DMS 273 treated with DMSO at 0.1 percent for 48 hours (cell line): ENCODE data around the gene PDGFB.

Experiments
- DNase-seq: peaks from one replicate; lab custom pipeline; 2025; lab: John Stamatoyannopoulos, UW

The PDGFB gene

DNA sequence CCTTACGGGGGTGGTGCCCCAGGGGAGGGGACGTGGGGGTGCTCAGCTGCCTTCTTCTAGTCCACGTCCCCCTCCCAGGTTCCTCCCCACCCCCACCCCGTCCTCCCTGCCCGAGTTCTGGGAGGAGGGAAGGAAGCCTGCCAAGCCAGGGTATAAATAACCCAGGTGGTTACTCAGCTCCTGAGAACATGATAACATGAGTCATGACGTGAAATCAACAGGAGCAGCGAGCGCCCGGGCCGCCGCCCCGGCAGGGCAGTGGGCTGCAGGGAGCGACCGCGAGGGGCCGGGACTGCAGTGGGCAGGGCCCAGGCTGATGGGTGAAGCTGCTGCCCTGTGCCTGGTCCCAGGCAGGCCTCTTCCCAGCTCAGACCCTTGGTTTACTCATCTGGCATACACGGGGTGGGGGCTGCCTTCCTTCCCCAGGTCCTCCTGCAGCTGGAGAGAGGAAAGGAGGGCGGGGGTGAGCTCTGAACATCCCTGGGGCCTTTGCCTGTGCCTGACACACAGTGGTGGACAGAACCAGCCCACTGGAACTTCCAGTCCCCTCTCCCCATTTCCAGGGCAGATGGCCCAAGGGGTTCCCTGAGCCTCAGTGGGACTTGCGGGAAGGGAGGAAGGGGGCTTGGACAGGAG is 8.8 kb upstream of the PDGFB start:
- no peak for DNase-seq

DNA sequence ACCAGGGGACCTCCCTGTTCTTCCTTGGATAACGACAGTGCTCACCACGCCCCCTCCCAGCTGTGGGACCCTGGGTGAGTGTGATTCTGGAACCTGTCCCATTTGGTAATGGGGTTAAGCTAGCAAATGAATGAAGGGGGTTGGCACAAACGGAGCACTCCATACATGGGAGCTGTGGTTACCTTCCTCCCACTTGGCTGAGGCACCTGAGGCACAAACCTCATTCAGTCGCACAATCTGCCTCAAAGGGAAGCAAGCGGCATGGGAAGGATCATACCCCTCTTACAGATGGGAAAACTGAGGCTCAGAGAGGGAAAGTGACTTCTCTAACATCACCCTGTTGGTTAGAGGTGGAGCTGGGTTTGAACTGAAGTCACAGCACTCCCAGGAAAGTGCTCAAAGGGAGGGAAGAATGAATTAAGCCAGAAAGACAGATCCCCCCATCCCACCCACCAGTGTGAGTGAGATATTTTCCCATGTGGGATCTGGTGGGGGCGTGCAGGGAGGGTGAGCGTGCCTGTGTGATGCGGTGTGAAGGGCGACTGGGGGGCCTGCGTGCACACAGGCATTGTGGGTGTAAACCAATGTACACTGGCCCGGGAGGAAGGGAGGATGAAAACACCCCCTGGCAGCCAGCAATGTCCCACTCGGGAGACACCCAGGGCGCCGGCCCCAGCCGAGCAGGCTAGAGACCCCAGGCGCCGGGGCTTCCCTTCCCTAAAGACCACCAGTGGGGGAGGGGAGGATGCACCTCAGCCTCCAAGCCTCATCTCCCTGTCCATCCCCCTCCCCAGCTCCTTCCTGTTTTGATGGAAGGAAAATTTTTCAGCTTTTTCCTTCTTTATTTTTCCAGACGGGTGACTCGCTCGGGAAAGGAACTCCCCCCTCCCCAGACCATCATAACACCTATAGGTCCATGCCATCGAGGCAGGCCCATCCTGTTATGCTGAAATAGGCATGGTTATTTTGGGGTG is 8.0 kb upstream of the PDGFB start:
- DNase-seq = no peak

DNA sequence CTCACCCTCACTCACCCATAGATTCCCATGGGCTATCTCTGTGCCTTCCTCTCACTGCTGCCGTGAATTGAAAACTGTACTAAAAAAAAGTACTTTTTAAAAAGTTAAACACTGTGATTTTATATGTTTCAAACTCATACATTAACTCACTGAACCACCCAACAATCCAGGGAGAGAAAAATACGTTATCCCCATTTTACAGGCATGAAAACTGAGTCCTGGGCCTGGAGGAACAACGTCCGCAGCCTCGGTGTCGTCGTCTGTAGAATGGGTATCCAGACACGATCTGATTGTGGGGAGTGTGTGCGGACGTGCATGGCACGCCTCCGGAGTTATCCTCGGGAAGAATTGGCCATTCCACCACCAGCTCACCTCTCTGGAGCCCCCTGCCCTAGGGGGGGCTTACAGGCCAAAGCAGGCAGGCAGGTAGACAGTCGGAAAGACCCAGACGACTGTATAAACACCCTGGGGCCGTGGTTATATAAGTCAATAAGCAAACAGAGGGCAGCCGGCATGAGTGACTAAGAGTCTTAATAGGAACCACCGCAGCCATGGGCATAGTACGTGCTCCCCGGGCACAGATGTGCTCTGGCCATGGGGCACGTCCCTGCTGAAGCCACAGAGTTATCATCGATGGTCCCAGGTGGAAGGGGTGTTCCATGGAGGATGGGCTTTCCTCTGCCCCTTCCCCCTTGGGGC is 7.1 kb upstream of the PDGFB start:
- no peak for DNase-seq

DNA sequence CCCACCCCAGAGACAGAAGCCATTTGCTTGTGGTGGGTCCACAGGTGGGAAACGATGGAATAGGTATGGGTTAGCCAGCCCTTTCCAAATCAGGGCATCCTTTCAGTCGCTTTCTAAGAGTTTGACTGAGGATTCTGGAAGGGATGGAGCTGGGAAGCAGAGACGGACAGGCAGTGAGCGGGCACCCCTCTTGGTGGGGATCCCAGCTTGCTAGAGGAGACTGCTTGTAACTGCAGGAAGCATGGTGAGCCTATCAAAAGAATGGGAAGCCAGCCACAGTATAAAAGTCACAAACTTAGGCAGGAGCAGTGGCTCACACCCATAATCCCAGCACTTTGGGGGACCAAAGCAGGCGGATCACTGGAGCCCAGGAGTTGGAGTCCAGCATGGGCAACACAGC is 6.1 kb upstream of the PDGFB start:
- DNase-seq = no peak

- DNase-seq = no peak
Measured at GRCh38 chr22:39250131-39250530, 5.3 kb upstream of the PDGFB start.

- DNase-seq = no peak
Measured at GRCh38 chr22:39249086-39249704, 4.4 kb upstream of the PDGFB start.

GRCh38 chr22:39248254-39248653 is 3.5 kb upstream of the PDGFB start:
- DNase-seq = no peak

- DNase-seq = no peak
Measured at GRCh38 chr22:39247361-39247760, 2.6 kb upstream of the PDGFB start.

GRCh38 chr22:39246690-39247332 is 2.0 kb upstream of the PDGFB start:
- no peak for DNase-seq

GRCh38 chr22:39246217-39246616 is 1.4 kb upstream of the PDGFB start:
- DNase-seq = no peak

DNA sequence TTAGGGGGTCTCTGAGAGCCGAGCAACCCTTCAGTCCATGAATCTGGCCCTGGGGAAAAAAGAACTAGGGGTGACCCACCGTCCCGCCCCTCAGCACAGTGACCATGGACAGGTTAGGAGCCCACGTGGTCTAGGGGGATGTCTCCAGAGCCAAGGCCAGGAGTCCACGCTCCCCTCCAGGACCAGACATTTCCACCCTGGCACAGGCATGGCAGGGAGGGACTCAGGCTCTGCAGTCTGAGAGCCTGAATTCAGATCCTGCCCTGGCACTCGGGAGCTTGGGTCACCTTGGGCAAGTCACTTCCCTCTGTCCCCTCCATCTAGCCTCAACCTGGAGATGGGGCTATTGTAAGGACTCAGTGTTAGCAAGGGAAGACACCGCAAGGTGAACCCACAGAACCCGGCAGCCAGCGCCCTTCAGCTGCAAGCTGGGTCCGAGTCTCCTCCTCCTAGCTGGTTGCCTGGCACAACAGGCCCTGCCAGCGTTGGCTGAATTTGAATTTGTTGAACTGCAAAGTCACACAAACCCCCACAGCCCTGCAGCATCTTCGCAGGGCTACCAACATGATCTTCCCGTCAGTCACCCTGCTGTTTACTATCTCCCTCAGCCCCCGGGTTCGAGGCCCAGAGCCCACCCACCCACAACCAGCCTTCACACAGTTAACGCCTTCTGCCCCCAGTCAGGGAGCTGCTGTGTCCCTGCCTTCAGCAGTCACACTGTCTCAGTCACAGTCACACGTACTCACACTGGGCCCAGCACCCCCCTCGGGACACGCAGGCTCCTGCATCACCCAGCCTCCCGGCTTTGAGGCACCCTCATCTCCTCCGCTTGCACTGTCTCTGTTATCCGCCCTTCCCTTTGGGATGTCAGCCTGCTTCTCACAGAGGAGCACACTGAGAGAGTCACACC is 603 bp upstream of the PDGFB start:
- DNase-seq = no peak

- DNase-seq = no peak
Measured at GRCh38 chr22:39244136-39244495, 666 bp downstream of the PDGFB start.

- no peak for DNase-seq
Measured at GRCh38 chr22:39243439-39244135, 1.2 kb downstream of the PDGFB start.

DNA sequence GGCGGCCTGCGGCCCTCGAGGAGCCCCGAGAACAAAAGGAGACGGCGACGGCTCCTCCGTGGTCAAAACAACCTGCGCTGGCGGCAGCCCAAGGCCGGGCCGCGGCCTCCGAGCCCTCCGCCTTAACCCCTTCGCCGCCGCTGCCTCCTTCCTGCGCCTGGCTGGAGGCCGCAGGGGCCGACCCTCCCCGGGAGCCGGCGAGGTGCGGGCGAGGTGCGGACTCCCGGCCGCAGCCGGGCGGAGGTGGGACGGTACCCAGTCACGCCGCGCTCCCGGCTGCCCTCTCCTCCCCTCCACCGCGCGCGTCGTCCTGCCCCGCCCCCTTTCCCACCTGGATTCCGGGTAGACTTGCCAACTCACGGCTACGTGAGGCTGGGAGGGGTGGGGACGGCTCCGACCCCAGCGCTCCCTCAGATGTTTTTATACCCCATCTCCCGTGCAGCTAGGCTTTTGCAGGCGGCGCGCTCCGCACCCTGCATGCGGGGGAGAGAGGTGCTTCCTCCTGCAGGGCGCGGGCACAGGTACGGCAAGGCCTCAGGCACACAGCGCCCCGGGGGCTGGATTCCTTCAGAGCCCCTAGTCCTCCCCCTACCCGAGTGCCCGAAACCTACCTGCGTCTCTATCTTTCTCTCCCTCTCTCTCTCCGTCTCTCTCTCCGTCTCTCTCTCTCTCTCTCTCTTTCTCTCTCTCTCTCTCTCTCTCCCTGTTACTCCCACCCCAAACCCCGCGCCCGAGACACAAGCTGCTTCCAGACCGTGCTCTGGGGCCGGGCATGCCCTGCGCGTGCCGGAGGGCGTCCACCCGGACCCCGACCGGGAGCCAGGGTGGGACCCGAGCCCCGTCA is 2.0 kb downstream of the PDGFB start:
- DNase-seq = no peak

- no peak for DNase-seq
Measured at GRCh38 chr22:39241794-39242594, 2.8 kb downstream of the PDGFB start.

GRCh38 chr22:39240831-39241793 is 3.7 kb downstream of the PDGFB start:
- no peak for DNase-seq
